GM18511 (cell line): ENCODE measurements around the gene ATP8A2.

Source experiments
- ATAC-seq: cut with Tn5 transposase; IDR thresholded peaks from one replicate; pipeline ENCODE4 v1.9.1; 2021; ENCODE audit warnings: mild to moderate bottlenecking, moderate library complexity; ENCODE audit not compliant: unreplicated experiment

ATP8A2 gene

GRCh38 chr13:25608181-25608580 is 236.4 kb downstream of the ATP8A2 start:
- no peak for ATAC-seq

GRCh38 chr13:25616674-25617073 is 244.9 kb downstream of the ATP8A2 start:
- no peak for ATAC-seq

- ATAC-seq, result no peak
These were observed 248.1 kb downstream of the ATP8A2 start for GRCh38 chr13:25619897-25620296.

- no peak for ATAC-seq
These were observed 253.6 kb downstream of the ATP8A2 start for GRCh38 chr13:25625414-25625813.

GRCh38 chr13:25630329-25630900 is 258.6 kb downstream of the ATP8A2 start:
- ATAC-seq, result no peak

- ATAC-seq, result no peak
These were observed 260.6 kb downstream of the ATP8A2 start for GRCh38 chr13:25632166-25632888.

GRCh38 chr13:25633093-25633492 is 261.3 kb downstream of the ATP8A2 start:
- no peak for ATAC-seq

GRCh38 chr13:25645681-25646080 is 273.9 kb downstream of the ATP8A2 start:
- ATAC-seq, result no peak

- ATAC-seq, result no peak
These were observed 277.3 kb downstream of the ATP8A2 start for GRCh38 chr13:25649001-25649633.

GRCh38 chr13:25652764-25653163 is 281.0 kb downstream of the ATP8A2 start:
- no peak for ATAC-seq

GRCh38 chr13:25654322-25654721 is 282.5 kb downstream of the ATP8A2 start:
- ATAC-seq, result no peak

- no peak for ATAC-seq
These were observed 285.4 kb downstream of the ATP8A2 start for GRCh38 chr13:25657157-25657556.

GRCh38 chr13:25659091-25659795 is 287.5 kb downstream of the ATP8A2 start:
- ATAC-seq, result no peak

GRCh38 chr13:25660996-25661395 is 289.2 kb downstream of the ATP8A2 start:
- no peak for ATAC-seq

GRCh38 chr13:25662516-25662915 is 290.7 kb downstream of the ATP8A2 start:
- ATAC-seq, result no peak

GRCh38 chr13:25668345-25668744 is 296.6 kb downstream of the ATP8A2 start:
- ATAC-seq, result no peak

- ATAC-seq, result no peak
These were observed 301.9 kb downstream of the ATP8A2 start for GRCh38 chr13:25673711-25674110.

- no peak for ATAC-seq
These were observed 302.6 kb downstream of the ATP8A2 start for GRCh38 chr13:25674371-25674770.

GRCh38 chr13:25675060-25675459 is 303.3 kb downstream of the ATP8A2 start:
- ATAC-seq, result no peak

GRCh38 chr13:25677956-25678355 is 306.2 kb downstream of the ATP8A2 start:
- no peak for ATAC-seq

GRCh38 chr13:25678398-25678797 is 306.6 kb downstream of the ATP8A2 start:
- ATAC-seq, result no peak

- no peak for ATAC-seq
These were observed 307.4 kb downstream of the ATP8A2 start for GRCh38 chr13:25679159-25679558.
